ENCODE results near the gene CAMK2A. TPM values are rescaled to one million over a fixed set of nuclear protein-coding genes. Genes with fewer than 3 reads are reported as not detected.

Gene CAMK2A
- total RNA-seq, 1 donor, result 0.09 TPM

GRCh38 chr5:150301901-150302300 is 12.3 kb upstream of the CAMK2A start:
- H3K4me3 ChIP-seq (ENCODE audit: low read depth, low read length), result peak overlapping the region; percentile 28
- no peak for DNase-seq (ENCODE audit: low read depth)
- TF ChIP-seq, protein P1, sequence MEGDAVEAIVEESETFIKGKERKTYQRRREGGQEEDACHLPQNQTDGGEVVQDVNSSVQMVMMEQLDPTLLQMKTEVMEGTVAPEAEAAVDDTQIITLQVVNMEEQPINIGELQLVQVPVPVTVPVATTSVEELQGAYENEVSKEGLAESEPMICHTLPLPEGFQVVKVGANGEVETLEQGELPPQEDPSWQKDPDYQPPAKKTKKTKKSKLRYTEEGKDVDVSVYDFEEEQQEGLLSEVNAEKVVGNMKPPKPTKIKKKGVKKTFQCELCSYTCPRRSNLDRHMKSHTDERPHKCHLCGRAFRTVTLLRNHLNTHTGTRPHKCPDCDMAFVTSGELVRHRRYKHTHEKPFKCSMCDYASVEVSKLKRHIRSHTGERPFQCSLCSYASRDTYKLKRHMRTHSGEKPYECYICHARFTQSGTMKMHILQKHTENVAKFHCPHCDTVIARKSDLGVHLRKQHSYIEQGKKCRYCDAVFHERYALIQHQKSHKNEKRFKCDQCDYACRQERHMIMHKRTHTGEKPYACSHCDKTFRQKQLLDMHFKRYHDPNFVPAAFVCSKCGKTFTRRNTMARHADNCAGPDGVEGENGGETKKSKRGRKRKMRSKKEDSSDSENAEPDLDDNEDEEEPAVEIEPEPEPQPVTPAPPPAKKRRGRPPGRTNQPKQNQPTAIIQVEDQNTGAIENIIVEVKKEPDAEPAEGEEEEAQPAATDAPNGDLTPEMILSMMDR (IDR thresholded peaks at IDR 0.05; ENCODE audit: insufficient read depth, low read length), result no peak

DNA sequence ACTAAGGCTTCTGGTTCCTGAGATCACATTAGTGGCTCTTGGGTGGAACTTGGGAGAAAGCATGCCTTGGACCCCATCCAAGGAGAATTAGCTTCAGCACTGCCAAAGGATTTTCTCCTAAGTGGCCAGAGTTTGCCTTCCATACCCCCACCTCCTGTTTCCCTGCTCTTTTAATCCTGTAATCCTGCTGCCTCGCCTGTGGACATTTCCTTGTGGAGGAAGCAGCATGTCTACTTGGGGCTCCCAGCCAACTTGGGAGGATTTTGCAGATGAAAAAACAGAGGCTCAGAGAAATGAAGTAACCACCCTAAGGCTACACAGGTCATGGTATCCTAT is 11.6 kb upstream of the CAMK2A start:
- peak; percentile 67 for DNase-seq (ENCODE audit: low read depth)
- no peak overlapping the region for H3K4me3 ChIP-seq (ENCODE audit: low read depth, low read length)
- TF ChIP-seq, protein P1 (IDR thresholded peaks at IDR 0.05; ENCODE audit: insufficient read depth, low read length), result no peak

GRCh38 chr5:150300496-150301169 is 11.1 kb upstream of the CAMK2A start:
- TF ChIP-seq, protein P1 (IDR thresholded peaks at IDR 0.05; ENCODE audit: insufficient read depth, low read length), result no peak
- no peak overlapping the region for H3K4me3 ChIP-seq (ENCODE audit: low read depth, low read length)
- DNase-seq (ENCODE audit: low read depth), result no peak

DNA sequence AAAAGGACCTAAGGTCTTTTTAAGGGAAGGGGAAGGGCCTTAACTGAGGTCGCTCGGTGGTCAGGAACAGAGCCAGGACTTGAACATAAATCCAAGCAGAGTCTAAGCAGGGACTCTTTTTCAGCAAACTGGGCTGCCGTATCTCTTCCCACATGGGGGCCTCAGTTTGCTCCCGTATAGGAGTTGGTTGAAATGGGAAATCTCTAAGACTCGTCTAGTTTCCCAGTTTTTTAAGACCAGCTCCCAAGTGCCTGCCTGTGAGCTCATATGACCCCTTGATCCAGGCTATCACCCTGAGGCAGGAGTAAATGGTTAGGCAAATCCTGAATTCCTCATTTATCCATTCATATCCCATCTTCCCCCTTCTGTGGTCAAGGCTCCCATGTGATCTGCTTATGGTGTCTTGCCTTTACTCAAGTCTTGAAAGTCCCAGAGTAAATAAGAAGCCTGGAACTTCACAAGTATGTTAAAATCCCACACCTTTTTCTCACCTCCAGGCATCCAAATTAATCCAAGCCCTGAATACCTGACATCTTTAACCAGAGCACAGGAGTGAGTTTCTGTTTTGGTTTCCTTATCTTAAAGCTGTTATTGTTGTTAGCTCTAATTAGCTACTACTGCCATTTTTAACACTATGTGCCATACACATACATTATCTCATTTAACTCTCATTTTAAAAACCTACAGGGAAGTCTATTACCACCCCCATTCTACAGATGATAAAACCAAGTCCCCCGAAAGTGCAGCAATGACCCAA is 10.2 kb upstream of the CAMK2A start:
- H3K4me3 ChIP-seq (ENCODE audit: low read depth, low read length), result no peak overlapping the region
- TF ChIP-seq, protein P1 (IDR thresholded peaks at IDR 0.05; ENCODE audit: insufficient read depth, low read length), result no peak
- no peak for DNase-seq (ENCODE audit: low read depth)

- DNase-seq (ENCODE audit: low read depth), result peak; percentile 98
- H3K4me3 ChIP-seq (ENCODE audit: low read depth, low read length), result no peak overlapping the region
- TF ChIP-seq, protein P1 (IDR thresholded peaks at IDR 0.05; ENCODE audit: insufficient read depth, low read length), result no peak
Measured at GRCh38 chr5:150298701-150299451, 9.3 kb upstream of the CAMK2A start.

GRCh38 chr5:150297934-150298595 is 8.5 kb upstream of the CAMK2A start:
- H3K4me3 ChIP-seq (ENCODE audit: low read depth, low read length), result no peak overlapping the region
- no peak for DNase-seq (ENCODE audit: low read depth)
- TF ChIP-seq, protein P1 (IDR thresholded peaks at IDR 0.05; ENCODE audit: insufficient read depth, low read length), result no peak

Measured in fibroblast of the aortic adventitia (primary cell).